HG03039 (cell line): ENCODE data around the gene SLC13A2.
"Not testable (repeated sequence)": the region's sequence is repeated elsewhere in the genome, so short reads cannot be mapped to it uniquely, and the experiment has no call there.

ENCODE experiments used
- ATAC-seq: cut with Tn5 transposase; IDR thresholded peaks from one replicate; pipeline ENCODE4 v1.9.1; 2021; ENCODE audit warnings: mild to moderate bottlenecking, moderate library complexity; ENCODE audit not compliant: unreplicated experiment

The SLC13A2 gene

GRCh38 chr17:28513476-28513875, 40.0 kb downstream of the SLC13A2 start:
- no peak for ATAC-seq

DNA sequence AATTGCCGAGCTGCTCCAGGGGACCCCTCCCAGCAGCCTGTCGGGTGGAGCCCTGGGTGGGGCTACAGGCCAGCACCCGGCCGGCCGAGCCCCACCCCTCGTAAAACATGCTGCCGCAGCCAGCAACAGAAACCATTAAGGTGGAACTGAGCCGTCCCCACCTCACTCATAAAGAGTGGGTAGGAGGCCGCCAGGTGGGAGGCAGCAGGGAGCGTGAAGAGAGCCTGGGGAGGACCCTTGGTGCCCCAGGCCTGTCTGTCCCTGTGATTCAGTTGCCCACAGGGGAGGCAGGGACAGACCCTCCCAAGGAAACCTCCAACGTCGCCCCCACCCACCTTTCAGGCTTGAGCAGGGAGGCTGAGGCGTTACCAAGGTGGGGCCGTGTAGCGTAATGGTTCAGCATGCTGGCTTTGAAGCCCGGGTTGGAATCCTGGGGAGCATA, 41.1 kb downstream of the SLC13A2 start:
- ATAC-seq: no peak

GRCh38 chr17:28515518-28515917, 42.1 kb downstream of the SLC13A2 start:
- ATAC-seq: no peak

- ATAC-seq: no peak
Observed at GRCh38 chr17:28518132-28518531, 44.7 kb downstream of the SLC13A2 start.

DNA sequence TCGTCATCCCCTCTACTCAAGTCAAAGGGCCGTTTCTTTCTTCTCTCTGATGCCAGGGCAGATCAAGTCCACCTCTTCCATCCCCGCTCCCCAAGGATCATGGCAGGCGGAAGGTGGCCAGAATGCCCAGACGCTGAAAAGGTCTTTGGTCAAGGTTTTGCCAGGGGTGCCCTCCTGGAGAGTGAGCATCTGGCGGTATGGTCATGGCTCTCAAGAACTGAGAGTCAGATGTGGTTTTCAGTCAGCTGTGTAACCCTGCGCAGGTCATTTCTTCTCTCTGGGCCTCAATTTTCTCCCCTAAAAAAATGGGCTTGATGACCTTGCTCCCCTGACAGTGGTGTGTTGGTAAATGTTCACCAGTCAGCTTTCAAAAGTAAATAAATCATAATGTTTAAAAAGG, 45.1 kb downstream of the SLC13A2 start:
- ATAC-seq: no peak

DNA sequence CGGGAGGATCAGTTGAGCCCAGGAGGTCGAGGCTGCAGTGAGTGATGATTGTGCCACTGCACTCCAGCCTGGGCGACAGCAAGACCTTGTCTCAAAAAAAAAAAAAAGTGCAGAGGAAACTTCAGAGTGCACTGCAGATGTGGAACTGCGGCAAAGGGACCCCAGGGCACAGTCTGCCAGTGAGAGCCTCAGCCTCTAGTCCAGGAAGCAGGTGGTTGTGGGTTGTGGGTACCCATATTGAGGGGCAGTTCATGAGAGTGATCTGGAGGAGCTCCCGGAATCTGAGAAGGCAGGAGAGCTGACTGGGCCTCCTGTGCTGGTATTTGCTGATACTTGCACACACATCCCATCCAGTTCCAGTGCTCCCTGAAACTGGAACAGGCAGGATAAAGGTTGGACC, 45.8 kb downstream of the SLC13A2 start:
- ATAC-seq: no peak

DNA sequence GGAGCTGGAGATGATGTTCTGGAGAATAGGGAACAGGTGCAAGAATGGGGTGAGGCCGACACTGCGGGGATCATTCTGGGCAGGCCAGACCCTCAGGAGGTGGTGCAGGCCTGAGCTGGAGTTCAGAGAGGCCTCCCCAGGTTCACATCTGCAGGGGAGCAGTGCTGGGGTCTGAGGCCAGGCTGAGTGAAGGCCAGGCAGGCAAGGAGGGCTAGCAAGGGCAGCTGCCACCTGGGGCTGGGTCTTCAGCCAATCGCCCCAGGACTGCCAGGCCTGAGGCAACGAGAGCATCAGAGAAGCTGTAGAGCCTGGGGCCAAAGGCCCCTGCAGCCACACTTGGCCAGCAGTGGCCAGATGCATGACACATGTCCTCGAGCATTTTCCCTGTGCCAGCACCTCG, 47.2 kb downstream of the SLC13A2 start:
- ATAC-seq: no peak

- ATAC-seq: no peak
Observed at GRCh38 chr17:28521311-28522085, 48.1 kb downstream of the SLC13A2 start.

GRCh38 chr17:28522281-28522680, 48.8 kb downstream of the SLC13A2 start:
- not testable (repeated sequence) for ATAC-seq

DNA sequence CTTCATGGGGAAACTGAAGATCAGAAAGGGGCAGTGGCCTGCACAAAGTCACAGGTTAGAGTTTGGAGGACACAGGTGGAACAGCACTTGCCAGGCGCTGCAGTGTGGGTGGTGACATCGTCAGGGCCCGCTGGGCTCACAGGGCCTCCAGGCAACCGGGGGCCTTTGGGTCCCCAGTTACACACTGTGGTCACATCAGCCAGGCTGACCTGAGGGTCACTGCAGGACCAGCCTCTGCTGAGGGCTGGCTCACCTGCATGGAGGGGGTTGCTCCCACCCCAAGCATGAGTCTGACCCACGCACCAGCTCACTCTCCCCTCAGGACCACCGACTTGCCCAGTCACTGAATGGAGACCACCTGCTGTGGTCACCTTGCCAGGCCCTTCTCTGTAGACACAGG, 49.7 kb downstream of the SLC13A2 start:
- ATAC-seq: no peak

DNA sequence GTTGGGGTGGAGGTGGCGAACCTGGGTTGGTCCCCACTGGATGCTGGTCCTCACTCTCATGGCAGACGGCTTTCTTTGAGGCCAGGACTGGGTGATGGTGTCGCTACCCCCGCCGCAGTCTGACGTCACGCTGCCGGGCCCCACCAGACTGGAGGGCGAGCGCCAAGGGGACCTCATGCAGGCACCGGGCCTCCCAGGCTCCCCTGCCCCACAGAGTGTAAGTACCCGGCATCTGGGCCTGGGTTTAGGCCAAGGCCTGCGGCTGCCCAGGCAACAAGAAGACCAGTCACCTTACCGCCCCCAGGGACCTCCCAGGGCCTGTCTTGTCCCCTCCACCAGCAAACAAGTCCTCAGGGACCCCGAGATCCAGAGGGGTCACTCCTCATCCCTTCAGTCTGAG, 50.4 kb downstream of the SLC13A2 start:
- no peak for ATAC-seq

- ATAC-seq: no peak
Observed at GRCh38 chr17:28524476-28525424, 51.3 kb downstream of the SLC13A2 start.

DNA sequence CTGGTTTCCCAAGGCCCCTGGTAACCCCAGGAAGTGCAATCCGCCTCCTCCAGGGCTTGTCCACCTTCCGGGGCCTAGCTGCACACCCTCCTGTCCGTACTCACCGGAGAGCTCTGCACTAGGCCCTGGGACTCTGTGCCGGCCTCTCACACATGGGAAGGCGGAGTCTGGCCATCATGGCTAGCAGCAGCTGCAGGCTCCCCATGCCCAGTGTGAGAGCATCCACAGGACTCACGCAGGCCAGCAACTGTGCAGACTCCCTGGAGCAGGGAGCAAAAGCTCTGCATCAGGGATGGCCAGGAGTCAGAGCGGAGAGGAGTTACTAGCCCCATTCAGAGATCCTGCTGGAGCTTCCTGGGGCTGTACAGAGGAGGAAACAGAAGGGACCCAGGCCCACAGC, 52.9 kb downstream of the SLC13A2 start:
- no peak for ATAC-seq

GRCh38 chr17:28527181-28527681, 53.8 kb downstream of the SLC13A2 start:
- ATAC-seq: no peak

DNA sequence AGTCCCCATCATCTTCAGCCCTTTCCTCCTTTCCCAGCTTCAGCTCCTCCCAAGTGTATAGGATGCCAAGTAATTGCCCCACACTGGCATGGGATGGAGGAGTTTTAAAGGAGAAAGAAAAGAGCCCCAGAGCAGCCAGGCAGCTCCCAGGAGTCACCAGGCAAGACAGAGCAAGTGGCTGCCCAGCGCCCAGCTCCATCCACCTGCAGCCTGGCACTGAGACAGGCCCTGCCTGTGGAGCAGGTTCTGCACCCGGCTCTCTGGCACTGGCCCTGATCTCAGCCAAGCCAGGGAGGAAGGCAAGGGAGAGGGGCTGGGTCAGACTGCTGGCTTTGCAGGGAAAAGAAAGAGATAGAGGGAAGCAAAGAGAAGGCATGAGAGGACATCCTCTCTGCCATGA, 54.4 kb downstream of the SLC13A2 start:
- ATAC-seq: no peak

- no peak for ATAC-seq
Observed at GRCh38 chr17:28528327-28529012, 55.0 kb downstream of the SLC13A2 start.

DNA sequence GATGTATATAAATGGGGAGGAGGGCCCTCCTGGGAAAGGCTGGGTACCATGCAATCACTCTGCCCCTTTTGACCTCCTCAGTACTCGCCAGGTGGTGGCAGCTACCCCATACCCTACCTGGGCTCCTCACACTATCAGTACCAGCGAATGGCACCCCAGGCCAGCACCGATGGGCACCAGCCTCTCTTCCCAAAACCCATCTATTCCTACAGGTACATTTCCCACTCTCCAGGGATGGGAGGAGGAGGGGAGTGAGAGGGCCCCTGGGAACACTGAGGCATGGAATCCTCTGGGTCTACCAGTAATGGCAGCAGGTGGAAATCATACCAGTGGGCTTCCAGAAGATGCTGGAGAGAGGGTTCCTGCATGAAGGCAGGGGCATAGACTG, 55.6 kb downstream of the SLC13A2 start:
- ATAC-seq: no peak

- ATAC-seq: no peak
Observed at GRCh38 chr17:28530250-28530649, 56.8 kb downstream of the SLC13A2 start.

DNA sequence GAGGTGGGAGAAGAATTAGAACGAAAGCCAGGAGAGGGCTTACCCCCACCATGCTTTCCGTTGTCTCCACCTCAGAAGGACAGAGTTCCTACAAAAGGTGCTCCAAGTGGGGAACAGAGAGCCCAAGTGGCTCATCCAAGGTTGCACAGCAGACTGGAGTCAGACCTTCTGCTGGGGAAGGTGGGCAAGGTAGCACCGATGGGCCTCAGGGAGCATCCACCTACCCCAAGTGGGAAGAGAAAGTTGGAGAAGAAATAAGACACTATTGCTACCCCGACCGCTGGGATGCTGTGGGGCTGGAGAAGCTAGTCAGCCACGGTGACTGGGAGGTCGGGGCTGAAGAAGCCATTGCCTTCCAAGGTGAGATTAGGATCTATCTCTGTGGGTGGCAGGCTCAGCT, 57.5 kb downstream of the SLC13A2 start:
- ATAC-seq: no peak

DNA sequence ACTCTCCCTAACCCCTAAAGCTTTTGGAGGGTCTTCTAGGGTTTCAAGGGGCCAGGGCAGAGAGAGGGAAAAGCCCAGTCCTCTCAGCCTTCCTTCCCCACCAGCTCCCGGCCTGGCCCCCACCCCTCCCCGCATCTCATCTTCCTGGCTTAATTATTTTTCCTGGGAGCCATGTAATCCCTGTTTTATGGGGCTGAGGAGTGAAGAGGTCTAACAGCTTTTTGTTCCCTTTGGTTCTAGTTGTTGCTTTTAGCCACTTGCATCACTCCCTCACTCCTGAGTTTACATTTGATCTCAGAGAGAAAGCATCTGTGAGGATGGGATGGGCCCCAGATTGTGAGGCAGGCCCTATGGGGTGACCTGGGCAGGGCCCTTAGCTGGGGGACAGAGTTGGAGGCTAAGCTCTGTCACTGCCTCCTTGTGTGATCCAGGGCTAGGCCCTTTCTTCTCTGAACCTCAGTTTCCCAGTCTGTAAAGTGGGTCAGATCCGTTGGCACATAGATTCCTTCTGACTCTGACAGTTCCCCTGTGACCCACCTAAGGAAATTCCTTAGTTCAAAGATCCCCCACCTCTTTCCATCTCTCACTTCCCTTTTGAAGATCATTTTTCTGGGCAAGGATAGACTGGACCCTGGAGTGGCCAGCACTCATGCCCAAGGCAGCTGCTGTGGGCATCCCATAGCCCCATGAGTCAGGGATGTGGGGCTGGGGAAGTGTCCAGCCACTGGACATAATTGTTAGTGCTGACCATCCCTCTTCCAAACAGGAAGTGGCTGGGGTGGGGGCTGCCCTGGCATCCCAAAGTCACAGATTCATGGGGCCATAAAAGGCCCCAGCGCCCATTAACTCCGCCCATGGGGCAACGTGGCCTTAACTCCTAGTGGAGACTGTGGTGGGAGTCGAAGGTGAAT, 58.9 kb downstream of the SLC13A2 start:
- no peak for ATAC-seq
